ENCODE data around the gene C8A. TPM values are rescaled to one million over a fixed set of nuclear protein-coding genes. Genes with fewer than 3 reads are reported as not detected.

C8A gene
- total RNA-seq, 4 donors from 2014 or later = not detected

- TF ChIP-seq EP300 (IDR thresholded peaks at IDR 0.05) = no peak
- no peak for TF ChIP-seq POLR2A (IDR thresholded peaks at IDR 0.05)
- no peak for TF ChIP-seq CTCF (IDR thresholded peaks at IDR 0.05)
- H3K36me3 ChIP-seq = no peaks in the 10 kb centered on the region
- no peaks in the 10 kb centered on the region for H3K27me3 ChIP-seq
- H3K27ac ChIP-seq = no peak overlapping the region
- no peak overlapping the region for H3K4me3 ChIP-seq
- 81 to 88% methylated on average over 2 of the region's 2 CpGs for WGBS, 2 donors
- no peaks in the 10 kb centered on the region for H3K9me3 ChIP-seq
- no peaks in the 10 kb centered on the region for H3K4me1 ChIP-seq
- DNase-seq (ENCODE audit: low spot score in 2 of 2) = no peak
Observed at GRCh38 chr1:56864430-56864829, 9.8 kb downstream of the C8A start.

GRCh38 chr1:56866656-56867055 is 12.1 kb downstream of the C8A start:
- 61 to 63% methylated on average over 2 of the region's 2 CpGs for WGBS, 2 donors
- TF ChIP-seq CTCF (IDR thresholded peaks at IDR 0.05) (no peak), POLR2A (IDR thresholded peaks at IDR 0.05) (no peak), EP300 (IDR thresholded peaks at IDR 0.05) (no peak)
- no peak overlapping the region for H3K4me3 ChIP-seq
- no peaks in the 10 kb centered on the region for H3K9me3 ChIP-seq
- no peaks in the 10 kb centered on the region for H3K27me3 ChIP-seq
- H3K27ac ChIP-seq = no peak overlapping the region
- no peak for DNase-seq (ENCODE audit: low spot score in 2 of 2)
- no peaks in the 10 kb centered on the region for H3K36me3 ChIP-seq
- H3K4me1 ChIP-seq = no peaks in the 10 kb centered on the region

- no peaks in the 10 kb centered on the region for H3K27me3 ChIP-seq
- H3K9me3 ChIP-seq = no peaks in the 10 kb centered on the region
- H3K27ac ChIP-seq = no peak overlapping the region
- no peak overlapping the region for H3K4me3 ChIP-seq
- WGBS, 2 donors = 90 to 91% methylated on average over 5 of the region's 5 CpGs
- no peaks in the 10 kb centered on the region for H3K36me3 ChIP-seq
- H3K4me1 ChIP-seq = no peaks in the 10 kb centered on the region
- no peak for DNase-seq (ENCODE audit: low spot score in 2 of 2)
- TF ChIP-seq POLR2A (IDR thresholded peaks at IDR 0.05) = no peak
Observed at GRCh38 chr1:56867491-56867890, 12.9 kb downstream of the C8A start.

- H3K36me3 ChIP-seq = no peaks in the 10 kb centered on the region
- no peaks in the 10 kb centered on the region for H3K27me3 ChIP-seq
- no peaks in the 10 kb centered on the region for H3K4me1 ChIP-seq
- no peak for TF ChIP-seq EP300 (IDR thresholded peaks at IDR 0.05)
- TF ChIP-seq CTCF (IDR thresholded peaks at IDR 0.05) = no peak
- no peak for TF ChIP-seq POLR2A (IDR thresholded peaks at IDR 0.05)
- 52 to 60% methylated on average over 2 of the region's 2 CpGs for WGBS, 2 donors
- H3K27ac ChIP-seq = no peak overlapping the region
- DNase-seq (ENCODE audit: low spot score in 2 of 2) = no peak
- H3K9me3 ChIP-seq = no peaks in the 10 kb centered on the region
- H3K4me3 ChIP-seq = no peak overlapping the region
Observed at GRCh38 chr1:56868761-56869160, 14.2 kb downstream of the C8A start.

- Histone ChIP-seq H3K9me3 (no peaks in the 10 kb centered on the region), H3K4me3 (no peak overlapping the region), H3K27me3 (no peaks in the 10 kb centered on the region), H3K36me3 (no peaks in the 10 kb centered on the region), H3K4me1 (no peaks in the 10 kb centered on the region), H3K27ac (no peak overlapping the region)
- no peak for TF ChIP-seq POLR2A (IDR thresholded peaks at IDR 0.05)
- no peak for TF ChIP-seq CTCF (IDR thresholded peaks at IDR 0.05)
- TF ChIP-seq EP300 (IDR thresholded peaks at IDR 0.05) = no peak
- DNase-seq (ENCODE audit: low spot score in 2 of 2) = no peak
Observed at GRCh38 chr1:56872597-56872996, 18.0 kb downstream of the C8A start.

- Histone ChIP-seq H3K27me3 (no peaks in the 10 kb centered on the region), H3K36me3 (no peaks in the 10 kb centered on the region), H3K4me3 (no peak overlapping the region), H3K9me3 (no peaks in the 10 kb centered on the region), H3K4me1 (no peaks in the 10 kb centered on the region), H3K27ac (no peak overlapping the region)
- 84 to 86% methylated on average over 1 of the region's 1 CpG for WGBS, 2 donors
- TF ChIP-seq EP300 (IDR thresholded peaks at IDR 0.05) (no peak), CTCF (IDR thresholded peaks at IDR 0.05) (no peak), POLR2A (IDR thresholded peaks at IDR 0.05) (no peak)
- DNase-seq (ENCODE audit: low spot score in 2 of 2) = no peak
Observed at GRCh38 chr1:56873213-56873612, 18.6 kb downstream of the C8A start.
